NCI-H82 treated with DMSO at 0.1 percent for 48 hours (cell line): ENCODE data around the gene MAN1B1.
"Not testable (repeated sequence)": the region's sequence is repeated elsewhere in the genome, so short reads cannot be mapped to it uniquely, and the experiment has no call there.

ENCODE experiments used
- DNase-seq: peaks from one replicate; lab custom pipeline; 2025; ENCODE audit not compliant: unreplicated experiment; lab: John Stamatoyannopoulos, UW

Gene MAN1B1

GRCh38 chr9:137126786-137127185 lies 40.0 kb downstream of the MAN1B1 start:
- DNase-seq, result no peak

- DNase-seq, result no peak
These were observed 40.7 kb downstream of the MAN1B1 start for GRCh38 chr9:137127301-137128157.

- no peak for DNase-seq
These were observed 41.5 kb downstream of the MAN1B1 start for GRCh38 chr9:137128158-137128861.

- no peak for DNase-seq
These were observed 42.2 kb downstream of the MAN1B1 start for GRCh38 chr9:137128862-137129455.

- peak; percentile 37 for DNase-seq
These were observed 42.8 kb downstream of the MAN1B1 start for GRCh38 chr9:137129456-137130175.

GRCh38 chr9:137130176-137130755 lies 43.5 kb downstream of the MAN1B1 start:
- DNase-seq, result no peak

- no peak for DNase-seq
These were observed 47.4 kb downstream of the MAN1B1 start for GRCh38 chr9:137134191-137134590.

GRCh38 chr9:137135154-137135553 lies 48.4 kb downstream of the MAN1B1 start:
- DNase-seq, result not testable (repeated sequence)

GRCh38 chr9:137136261-137136880 lies 49.6 kb downstream of the MAN1B1 start:
- no peak for DNase-seq

- no peak for DNase-seq
These were observed 50.3 kb downstream of the MAN1B1 start for GRCh38 chr9:137136881-137137607.

- DNase-seq, result peak; percentile 7
These were observed 51.4 kb downstream of the MAN1B1 start for GRCh38 chr9:137138058-137138721.

GRCh38 chr9:137138722-137139467 lies 52.1 kb downstream of the MAN1B1 start, which contains the start of gene GRIN1:
GRIN1 (plus strand) TSS chr9:137139154; CDS start chr9:137139487, 333 bp downstream.
- no peak for DNase-seq

- no peak for DNase-seq
These were observed 52.8 kb downstream of the MAN1B1 start for GRCh38 chr9:137139468-137140150.

- DNase-seq, result no peak
These were observed 53.6 kb downstream of the MAN1B1 start for GRCh38 chr9:137140151-137141012.

GRCh38 chr9:137141050-137141810 lies 54.4 kb downstream of the MAN1B1 start:
- no peak for DNase-seq
